Tibial nerve (tissue), 4 donors: ENCODE results near the gene LMF1. TPM values are rescaled to one million over a fixed set of nuclear protein-coding genes. Genes with fewer than 3 reads are reported as not detected.

Experiments
- DNase-seq, 2 donors: peaks; one replicate each; pipeline ENCODE4 v3.0.0-alpha.2; 2019; ENCODE audit warnings: low spot score in 2 of 2
- H3K27ac ChIP-seq, 4 donors: fragments of 200-600 bp; sonication (generic) in 3 of 4; one replicate each; pipeline ENCODE4 v1.5.1; 2017 to 2019; ENCODE audit warnings: mild to moderate bottlenecking in 1 of 4
- H3K27me3 ChIP-seq, 2 donors: fragments of 200-600 bp; sonication (generic) in 1 of 2; one replicate each; pipeline versions ENCODE4 v1.5.1 to v1.6.0; 2017 to 2019
- H3K36me3 ChIP-seq, 3 donors: fragments of 200-600 bp; sonication (generic); one replicate each; pipeline ENCODE4 v1.5.1; 2018 to 2019
- H3K4me1 ChIP-seq, 4 donors: fragments of 200-600 bp; sonication (generic) in 3 of 4; one replicate each; pipeline ENCODE4 v1.5.1; 2017 to 2019
- H3K4me3 ChIP-seq, 4 donors: fragments of 200-600 bp; sonication (generic) in 3 of 4; one replicate each; pipeline ENCODE4 v1.5.1; 2017 to 2019; ENCODE audit warnings: mild to moderate bottlenecking in 1 of 4, moderate library complexity in 1 of 4
- H3K9me3 ChIP-seq, 4 donors: fragments of 200-600 bp; sonication (generic) in 3 of 4; one replicate each; pipeline ENCODE4 v1.5.1; 2017 to 2019
- CTCF ChIP-seq, 5 experiments: fragments of 200-600 bp in 3 of 5; fragments of 450-650 bp in 2 of 5; sonication (generic) in 3 of 5; IDR thresholded peaks; one replicate each; pipeline ENCODE4 v1.5.1; 2016 to 2019; ENCODE audit warnings: antibody characterized with exemption in 5 of 5, mild to moderate bottlenecking in 3 of 5, moderate library complexity in 2 of 5
- EP300 ChIP-seq, 2 donors: sonication (generic); formaldehyde crosslinking; IDR thresholded peaks; one replicate each; pipeline ENCODE4 v1.6.1; 2017; ENCODE audit warnings: antibody characterized with exemption in 2 of 2, mild to moderate bottlenecking in 1 of 2
- POLR2A ChIP-seq, 2 donors: fragments of 450-650 bp; IDR thresholded peaks; one replicate each; pipeline ENCODE4 v1.6.1; 2017; ENCODE audit warnings: antibody characterized with exemption in 2 of 2, mild to moderate bottlenecking in 2 of 2, moderate library complexity in 2 of 2
- WGBS, 2 donors: methylation state at CpG; one replicate each; pipeline ENCODE4 v1.1.5; 2018; 5-methylcytosine and 5-hydroxymethylcytosine counted together
- total RNA-seq, 4 donors: library from RNA; depleted of rRNA; stranded (reverse); fragments of >200 nt; gene quantifications; one replicate each; pipeline ENCODE4 v1.1.0, GENCODE V29; 2016

The LMF1 gene
- total RNA-seq, 4 donors from 2014 or later: 24.5 to 58.5 (median 31.8) TPM

GRCh38 chr16:831571-832413 lies 139.0 kb downstream of the LMF1 start:
- H3K27ac ChIP-seq: no peak overlapping the region
- peaks cover 0 to 35% of the 10 kb centered on the region in 2 donors for H3K27me3 ChIP-seq
- H3K9me3 ChIP-seq: peaks cover 0 to 35% (median 5%) of the 10 kb centered on the region in 4 donors
- H3K4me1 ChIP-seq: peaks cover 0 to 9% (median 0%) of the 10 kb centered on the region in 4 donors
- no peak for TF ChIP-seq EP300 (IDR thresholded peaks at IDR 0.05)
- TF ChIP-seq POLR2A (IDR thresholded peaks at IDR 0.05): no peak
- TF ChIP-seq CTCF (IDR thresholded peaks at IDR 0.05): no peak
- WGBS, 2 donors: 47 to 61% methylated on average over 16 to 23 of the region's 27 CpGs
- no peak for DNase-seq
- no peak overlapping the region for H3K4me3 ChIP-seq
- H3K36me3 ChIP-seq: no peaks in the 10 kb centered on the region

GRCh38 chr16:830871-831570 lies 139.8 kb downstream of the LMF1 start:
- H3K9me3 ChIP-seq: peaks cover 0 to 28% (median 3%) of the 10 kb centered on the region in 4 donors
- 57 to 69% methylated on average over 22 to 24 of the region's 24 CpGs for WGBS, 2 donors
- DNase-seq: no peak

DNA sequence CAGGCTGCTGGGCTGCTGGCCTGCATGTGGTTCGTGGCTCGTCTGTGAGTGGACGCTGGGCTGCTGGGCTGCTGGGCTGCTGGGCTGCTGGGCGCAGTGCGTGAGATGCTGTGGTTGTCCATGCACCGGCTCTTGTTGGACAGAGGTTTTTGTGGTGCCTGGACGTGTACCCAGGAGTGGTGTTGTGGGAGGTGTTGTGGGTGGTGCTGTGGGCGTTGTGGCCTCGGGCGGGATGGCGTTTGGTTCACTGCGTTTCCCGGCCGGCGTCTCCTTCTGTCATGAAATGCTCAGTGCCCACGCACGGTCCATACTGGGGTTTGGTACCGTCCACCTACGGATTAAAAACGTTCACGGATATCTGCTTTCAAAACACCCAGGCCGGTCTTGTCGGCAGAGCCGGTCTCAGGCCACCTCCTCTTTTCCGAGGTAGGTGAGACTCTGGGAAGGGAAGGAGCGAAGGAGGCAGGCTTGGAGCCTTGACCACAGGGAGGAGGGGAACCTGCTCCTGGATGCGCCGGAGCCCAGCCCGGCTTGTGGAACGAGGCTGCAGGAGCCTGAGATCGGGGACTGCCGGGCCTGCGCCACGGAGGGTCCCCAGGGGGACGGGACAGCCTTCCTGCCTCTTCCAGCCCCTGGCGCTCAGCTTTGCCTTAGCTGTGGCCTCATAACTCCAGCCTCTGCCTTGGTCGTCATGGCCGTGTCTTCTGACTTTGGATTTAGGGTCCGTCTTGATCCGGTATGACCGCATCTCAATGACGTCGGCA lies 140.5 kb downstream of the LMF1 start:
- no peak for TF ChIP-seq EP300 (IDR thresholded peaks at IDR 0.05)
- no peak for TF ChIP-seq POLR2A (IDR thresholded peaks at IDR 0.05)
- no peak for TF ChIP-seq CTCF (IDR thresholded peaks at IDR 0.05)
- H3K27ac ChIP-seq: no peak overlapping the region
- no peak for DNase-seq
- 84 to 86% methylated on average over 42 to 43 of the region's 43 CpGs for WGBS, 2 donors
- peaks cover 0 to 20% (median 0%) of the 10 kb centered on the region in 4 donors for H3K9me3 ChIP-seq
- H3K4me3 ChIP-seq: no peak overlapping the region
- H3K4me1 ChIP-seq: peaks cover 0 to 14% (median 0%) of the 10 kb centered on the region in 4 donors
- H3K36me3 ChIP-seq: no peaks in the 10 kb centered on the region
- peaks cover 0 to 45% of the 10 kb centered on the region in 2 donors for H3K27me3 ChIP-seq

More at GRCh38 chr16:830871-831570, 139.8 kb downstream of the LMF1 start:
- no peaks in the 10 kb centered on the region for H3K36me3 ChIP-seq
- no peak overlapping the region for H3K4me3 ChIP-seq
- peaks cover 0 to 38% of the 10 kb centered on the region in 2 donors for H3K27me3 ChIP-seq
- H3K4me1 ChIP-seq: peaks cover 0 to 9% (median 0%) of the 10 kb centered on the region in 4 donors
- TF ChIP-seq POLR2A (IDR thresholded peaks at IDR 0.05) (no peak), CTCF (IDR thresholded peaks at IDR 0.05) (no peak), EP300 (IDR thresholded peaks at IDR 0.05) (no peak)
- H3K27ac ChIP-seq: no peak overlapping the region

- 73 to 83% methylated on average over 17 of the region's 17 CpGs for WGBS, 2 donors
- DNase-seq: no peak
- no peak for TF ChIP-seq CTCF (IDR thresholded peaks at IDR 0.05)
- no peak for TF ChIP-seq POLR2A (IDR thresholded peaks at IDR 0.05)
- TF ChIP-seq EP300 (IDR thresholded peaks at IDR 0.05): no peak
- no peak overlapping the region for H3K4me3 ChIP-seq
- H3K27me3 ChIP-seq: peaks cover 0 to 56% of the 10 kb centered on the region in 2 donors
- H3K9me3 ChIP-seq: peaks cover 0 to 6% (median 0%) of the 10 kb centered on the region in 4 donors
- H3K36me3 ChIP-seq: no peaks in the 10 kb centered on the region
- no peak overlapping the region for H3K27ac ChIP-seq
- peaks cover 0 to 20% (median 0%) of the 10 kb centered on the region in 4 donors for H3K4me1 ChIP-seq
Measured at GRCh38 chr16:828891-829290, 141.9 kb downstream of the LMF1 start.
